ENCODE measurements around the gene RFX1. TPM values are rescaled to one million over a fixed set of nuclear protein-coding genes. Genes with fewer than 3 reads are reported as not detected.
"Not testable (repeated sequence)": the region's sequence is repeated elsewhere in the genome, so short reads cannot be mapped to it uniquely, and the experiment has no call there.

Gene RFX1
- polyA plus RNA-seq, 6 donors from 2014 or later, result 0.27 to 2.3 (median 1.1) TPM

GRCh38 chr19:13979244-13979615 is 26.9 kb downstream of the RFX1 start:
- ATAC-seq (ENCODE audit: low read depth in 2 of 2), result peak; percentile 38 to 52
- peaks cover 0 to 18% of the 10 kb centered on the region in 2 donors for H3K36me3 Mint-ChIP-seq
- peaks cover 0 to 5% (median 0%) of the 10 kb centered on the region in 3 donors for H3K27me3 Mint-ChIP-seq
- peak overlapping the region in 6 of 8 donors; percentile 42 to 81 (median 62) for H3K4me3 Mint-ChIP-seq
- DNase-seq, result no peak
- no peaks in the 10 kb centered on the region for H3K9me3 Mint-ChIP-seq
- no peak overlapping the region for H3K27ac Mint-ChIP-seq
- peaks cover 25 to 44% (median 34%) of the 10 kb centered on the region in 3 donors for H3K4me1 Mint-ChIP-seq

- ATAC-seq (ENCODE audit: low read depth in 2 of 2) (peak; percentile 51 to 63), DNase-seq (no peak)
- H3K9me3 Mint-ChIP-seq, result no peaks in the 10 kb centered on the region
- peaks cover 0 to 5% (median 0%) of the 10 kb centered on the region in 3 donors for H3K27me3 Mint-ChIP-seq
- H3K36me3 Mint-ChIP-seq, result peaks cover 0 to 20% of the 10 kb centered on the region in 2 donors
- H3K4me3 Mint-ChIP-seq, result peak overlapping the region in 6 of 8 donors; percentile 57 to 82 (median 75)
- H3K4me1 Mint-ChIP-seq, result peaks cover 29 to 47% (median 37%) of the 10 kb centered on the region in 3 donors
- peak overlapping the region in 1 of 6 donors; percentile 77 for H3K27ac Mint-ChIP-seq
Measured at GRCh38 chr19:13978351-13979243, 27.5 kb downstream of the RFX1 start.

DNA sequence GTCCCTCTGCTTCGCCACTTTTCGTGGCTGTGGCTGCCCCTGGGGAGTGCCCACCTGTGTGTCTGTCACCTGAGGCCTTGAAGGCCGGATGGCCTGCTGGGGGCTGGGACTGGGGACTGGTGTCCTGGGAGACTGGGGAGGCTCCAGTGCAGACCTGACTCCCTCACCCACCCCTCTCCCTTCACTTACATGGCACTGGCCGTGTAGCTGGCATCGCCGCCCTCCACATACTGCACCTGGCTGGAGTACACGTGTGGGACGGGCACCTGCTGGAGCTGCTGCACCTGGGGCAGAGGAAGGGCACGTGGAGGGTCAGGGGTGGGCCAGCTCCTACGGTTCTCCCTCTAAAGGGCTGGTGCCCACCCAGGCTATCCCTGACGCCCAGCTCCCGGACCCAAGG is 28.3 kb downstream of the RFX1 start:
- H3K4me1 Mint-ChIP-seq, result peaks cover 29 to 44% (median 35%) of the 10 kb centered on the region in 3 donors
- DNase-seq (no peak), ATAC-seq (ENCODE audit: low read depth in 2 of 2) (no peak)
- H3K4me3 Mint-ChIP-seq, result peak overlapping the region in 5 of 8 donors; percentile 12 to 82 (median 73)
- H3K36me3 Mint-ChIP-seq, result peaks cover 0 to 20% of the 10 kb centered on the region in 2 donors
- no peaks in the 10 kb centered on the region for H3K9me3 Mint-ChIP-seq
- peak overlapping the region in 2 of 6 donors; percentile 41 to 77 for H3K27ac Mint-ChIP-seq
- H3K27me3 Mint-ChIP-seq, result peaks cover 0 to 5% (median 0%) of the 10 kb centered on the region in 3 donors

GRCh38 chr19:13976446-13976845 is 29.7 kb downstream of the RFX1 start:
- peaks cover 0 to 20% of the 10 kb centered on the region in 2 donors for H3K36me3 Mint-ChIP-seq
- peak overlapping the region in 3 of 8 donors; percentile 30 to 76 (median 41) for H3K4me3 Mint-ChIP-seq
- H3K9me3 Mint-ChIP-seq, result no peaks in the 10 kb centered on the region
- ATAC-seq (ENCODE audit: low read depth in 2 of 2), result no peak
- no peak for DNase-seq
- H3K27me3 Mint-ChIP-seq, result peaks cover 0 to 5% (median 0%) of the 10 kb centered on the region in 3 donors
- peaks cover 25 to 38% (median 26%) of the 10 kb centered on the region in 3 donors for H3K4me1 Mint-ChIP-seq
- peak overlapping the region in 2 of 6 donors; percentile 47 to 72 for H3K27ac Mint-ChIP-seq

- ATAC-seq (ENCODE audit: low read depth in 2 of 2) (no peak), DNase-seq (no peak)
- H3K4me3 Mint-ChIP-seq, result peak overlapping the region in 1 of 8 donors; percentile 72
- peak overlapping the region in 3 of 6 donors; percentile 26 to 54 (median 51) for H3K27ac Mint-ChIP-seq
- H3K36me3 Mint-ChIP-seq, result peaks cover 0 to 20% of the 10 kb centered on the region in 2 donors
- no peaks in the 10 kb centered on the region for H3K9me3 Mint-ChIP-seq
- H3K4me1 Mint-ChIP-seq, result peaks cover 21 to 38% (median 24%) of the 10 kb centered on the region in 3 donors
- H3K27me3 Mint-ChIP-seq, result peaks cover 0 to 5% (median 0%) of the 10 kb centered on the region in 3 donors
Measured at GRCh38 chr19:13975870-13976269, 30.2 kb downstream of the RFX1 start.

DNA sequence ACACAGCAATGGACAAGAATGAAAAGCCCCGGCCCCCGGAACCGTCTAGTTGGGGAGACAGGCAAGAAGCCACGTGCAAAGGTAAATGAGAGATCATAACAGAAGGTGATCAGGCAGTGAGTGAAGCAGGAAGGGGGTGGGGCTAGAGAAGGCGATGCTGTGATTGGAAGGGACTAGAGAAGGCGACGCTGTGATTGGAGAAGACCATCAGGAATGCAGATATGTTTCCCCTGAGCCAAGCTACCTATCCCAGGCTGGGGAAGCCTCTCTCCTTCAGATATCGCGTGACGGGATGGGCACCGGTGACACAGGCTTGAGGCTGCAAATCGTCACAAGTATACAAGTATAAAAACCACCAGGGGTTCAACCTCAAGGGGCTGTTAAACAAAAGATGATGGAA is 32.0 kb downstream of the RFX1 start:
- Mint-ChIP-seq H3K27me3 (no peaks in the 10 kb centered on the region), H3K27ac (peak overlapping the region in 2 of 6 donors; percentile 1 to 22), H3K4me1 (peaks cover 11 to 29% (median 20%) of the 10 kb centered on the region in 3 donors), H3K4me3 (no peak overlapping the region), H3K36me3 (peaks cover 0 to 20% of the 10 kb centered on the region in 2 donors), H3K9me3 (no peaks in the 10 kb centered on the region)
- DNase-seq (no peak), ATAC-seq (ENCODE audit: low read depth in 2 of 2) (no peak)

- not testable (repeated sequence) for ATAC-seq (ENCODE audit: low read depth in 2 of 2); H3K27me3 Mint-ChIP-seq; H3K9me3 Mint-ChIP-seq; H3K27ac Mint-ChIP-seq; H3K4me3 Mint-ChIP-seq; DNase-seq
- H3K36me3 Mint-ChIP-seq, result peaks cover 0 to 20% of the 10 kb centered on the region in 2 donors
- peaks cover 11 to 27% (median 20%) of the 10 kb centered on the region in 3 donors for H3K4me1 Mint-ChIP-seq
Measured at GRCh38 chr19:13973479-13973878, 32.6 kb downstream of the RFX1 start.

- Mint-ChIP-seq H3K4me3 (no peak overlapping the region), H3K9me3 (no peaks in the 10 kb centered on the region), H3K4me1 (peaks cover 11 to 19% (median 16%) of the 10 kb centered on the region in 3 donors), H3K27me3 (no peaks in the 10 kb centered on the region), H3K27ac (no peak overlapping the region), H3K36me3 (peaks cover 0 to 20% of the 10 kb centered on the region in 2 donors)
- DNase-seq, result no peak
- ATAC-seq (ENCODE audit: low read depth in 2 of 2), result no peak
Measured at GRCh38 chr19:13972368-13973155, 33.6 kb downstream of the RFX1 start.

DNA sequence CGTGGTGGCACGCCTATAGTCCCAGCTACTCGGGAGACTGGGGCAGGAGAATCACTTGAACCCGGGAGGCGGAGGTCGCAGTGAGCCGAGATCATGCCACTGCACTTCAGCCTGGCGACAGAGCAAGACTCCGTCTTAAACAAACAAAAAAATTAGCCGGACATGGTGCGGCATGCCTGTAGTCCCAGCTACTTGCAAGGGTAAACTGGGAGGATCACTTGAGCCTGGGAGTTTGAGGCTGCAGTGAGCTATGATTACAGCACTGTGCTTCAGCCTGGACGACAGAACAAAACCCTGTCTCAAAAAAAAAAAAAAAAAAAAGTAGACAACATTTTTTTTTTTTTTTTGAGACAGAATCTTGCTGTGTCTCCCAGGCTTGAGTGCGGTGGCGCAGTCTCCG is 34.3 kb downstream of the RFX1 start:
- H3K27ac Mint-ChIP-seq; DNase-seq; H3K9me3 Mint-ChIP-seq; ATAC-seq (ENCODE audit: low read depth in 2 of 2); H3K4me3 Mint-ChIP-seq; H3K27me3 Mint-ChIP-seq: not testable (repeated sequence)
- peaks cover 0 to 20% of the 10 kb centered on the region in 2 donors for H3K36me3 Mint-ChIP-seq
- peaks cover 11 to 19% (median 16%) of the 10 kb centered on the region in 3 donors for H3K4me1 Mint-ChIP-seq

DNA sequence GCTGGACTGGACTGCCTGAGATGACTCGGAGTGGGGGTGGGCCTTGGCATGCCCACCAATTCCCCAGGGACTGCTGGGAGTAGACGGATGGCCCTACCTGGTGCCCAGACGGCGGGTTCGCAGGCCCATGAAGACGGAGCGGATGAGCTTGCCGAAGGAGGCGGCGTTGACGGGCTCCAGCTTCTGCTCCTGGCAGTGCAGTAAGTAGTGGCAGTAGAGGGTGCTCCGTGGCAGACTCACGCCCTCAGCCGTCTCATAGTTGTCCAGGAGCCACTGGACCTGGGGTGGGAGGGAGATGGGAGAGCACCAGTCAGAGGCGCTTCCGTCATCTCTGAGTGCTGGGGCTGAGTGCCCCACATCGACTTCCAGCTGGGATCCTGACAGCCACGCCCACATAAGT is 36.2 kb downstream of the RFX1 start:
- H3K36me3 Mint-ChIP-seq, result peaks cover under 1 to 6% of the 10 kb centered on the region in 2 donors
- H3K27me3 Mint-ChIP-seq, result no peaks in the 10 kb centered on the region
- no peak overlapping the region for H3K27ac Mint-ChIP-seq
- H3K9me3 Mint-ChIP-seq, result no peaks in the 10 kb centered on the region
- no peak overlapping the region for H3K4me3 Mint-ChIP-seq
- ATAC-seq (ENCODE audit: low read depth in 2 of 2) (no peak), DNase-seq (no peak)
- peaks cover 3 to 9% (median 8%) of the 10 kb centered on the region in 3 donors for H3K4me1 Mint-ChIP-seq

GRCh38 chr19:13968999-13969398 is 37.1 kb downstream of the RFX1 start:
- ATAC-seq (ENCODE audit: low read depth in 2 of 2) (no peak), DNase-seq (no peak)
- Mint-ChIP-seq H3K4me1 (peaks cover under 1 to 3% (median 2%) of the 10 kb centered on the region in 3 donors), H3K27me3 (no peaks in the 10 kb centered on the region), H3K36me3 (peaks cover 0 to 5% of the 10 kb centered on the region in 2 donors), H3K9me3 (no peaks in the 10 kb centered on the region), H3K27ac (peak overlapping the region in 1 of 6 donors; percentile 74), H3K4me3 (no peak overlapping the region)

DNA sequence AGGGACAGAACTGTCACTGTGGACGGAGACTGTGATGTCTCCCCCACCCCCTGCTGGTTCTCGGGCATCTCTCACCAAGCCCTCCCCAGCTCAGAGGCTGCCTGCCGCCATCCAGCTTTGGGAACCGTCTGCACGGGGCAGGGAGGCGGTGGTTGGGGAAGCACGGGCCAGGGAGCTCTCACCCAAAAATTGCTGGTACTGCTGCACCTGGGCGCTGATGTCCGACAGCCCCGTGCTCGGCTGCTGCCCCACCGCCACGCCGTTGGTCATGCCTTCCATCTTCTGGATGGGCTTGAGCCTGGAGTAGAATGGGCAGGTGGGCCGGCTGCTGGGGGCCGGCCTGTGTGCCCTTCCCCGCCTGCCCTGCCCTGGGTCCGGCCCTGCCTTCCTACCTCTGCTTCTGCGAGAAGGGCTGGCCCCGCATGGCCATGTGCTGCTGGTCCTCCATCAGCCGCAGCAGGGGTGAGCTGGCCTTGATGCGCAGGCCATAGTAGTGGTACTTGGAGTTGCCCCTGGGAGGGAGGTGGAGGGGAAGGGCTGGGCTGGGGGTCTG is 37.7 kb downstream of the RFX1 start:
- Mint-ChIP-seq H3K9me3 (no peaks in the 10 kb centered on the region), H3K27ac (no peak overlapping the region), H3K36me3 (peaks cover 0 to 5% of the 10 kb centered on the region in 2 donors), H3K27me3 (no peaks in the 10 kb centered on the region), H3K4me1 (no peaks in the 10 kb centered on the region), H3K4me3 (no peak overlapping the region)
- no peak for ATAC-seq (ENCODE audit: low read depth in 2 of 2)
- no peak for DNase-seq

DNA sequence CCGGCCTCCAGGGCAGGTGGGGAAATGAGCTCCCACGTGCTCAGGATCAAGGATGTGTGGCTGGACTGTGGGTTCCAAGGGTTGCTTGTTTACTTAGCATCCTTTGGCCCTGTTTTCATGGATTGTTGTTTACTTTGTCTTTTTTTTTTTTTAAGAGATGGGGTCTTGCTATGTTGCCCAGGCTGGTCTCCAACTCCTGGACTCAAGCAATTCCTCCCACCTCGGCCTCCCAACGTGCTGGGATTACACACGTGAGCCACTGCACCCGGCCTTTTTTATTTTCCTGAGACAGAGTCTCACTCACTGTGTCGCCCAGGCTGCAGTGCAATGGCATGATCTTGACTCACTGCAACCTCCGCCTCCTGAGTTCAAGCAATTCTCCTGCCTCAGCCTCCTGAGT is 38.9 kb downstream of the RFX1 start:
- not testable (repeated sequence) for H3K27me3 Mint-ChIP-seq; DNase-seq; H3K27ac Mint-ChIP-seq; H3K9me3 Mint-ChIP-seq; ATAC-seq (ENCODE audit: low read depth in 2 of 2); H3K36me3 Mint-ChIP-seq; H3K4me3 Mint-ChIP-seq; H3K4me1 Mint-ChIP-seq
